22Rv1 (cell line): ENCODE results near the gene IMMP2L.
A peak's percentile ranks its signal among the peaks of the same experiment; 100 is the strongest.
"Not testable (repeated sequence)": the region's sequence is repeated elsewhere in the genome, so short reads cannot be mapped to it uniquely, and the experiment has no call there.

Source experiments
- H3K27ac ChIP-seq: fragments of 450-650 bp; 2 replicates; pipeline ENCODE4 v1.5.1; 2017
- CTCF ChIP-seq: fragments of 450-650 bp; IDR thresholded peaks from 2 replicates; pipeline ENCODE4 v1.5.1; 2017; ENCODE audit warnings: mild to moderate bottlenecking
- ZFX ChIP-seq: fragments of 450-650 bp; IDR thresholded peaks from 2 replicates; pipeline ENCODE4 v1.6.1; 2017; ENCODE audit warnings: antibody characterized with exemption, borderline replicate concordance

Gene IMMP2L

GRCh38 chr7:111593343-111593742 is 31.1 kb upstream of the IMMP2L start:
- H3K27ac ChIP-seq, result peak overlapping the region; percentile 51
- TF ChIP-seq ZFX (no peak), CTCF (no peak)

- no peak overlapping the region for H3K27ac ChIP-seq
Observed at GRCh38 chr7:111588065-111588433, 25.8 kb upstream of the IMMP2L start.

GRCh38 chr7:111587410-111588064 is 25.2 kb upstream of the IMMP2L start:
- no peak overlapping the region for H3K27ac ChIP-seq
- TF ChIP-seq ZFX (no peak), CTCF (no peak)

More at GRCh38 chr7:111588065-111588433, 25.8 kb upstream of the IMMP2L start:
- no peak for TF ChIP-seq CTCF
- TF ChIP-seq ZFX, result no peak

GRCh38 chr7:111586711-111587409 is 24.6 kb upstream of the IMMP2L start:
- no peak overlapping the region for H3K27ac ChIP-seq
- no peak for TF ChIP-seq ZFX

GRCh38 chr7:111581784-111582488 is 19.6 kb upstream of the IMMP2L start:
- not testable (repeated sequence) for H3K27ac ChIP-seq

GRCh38 chr7:111581207-111581606 is 18.9 kb upstream of the IMMP2L start:
- not testable (repeated sequence) for H3K27ac ChIP-seq

GRCh38 chr7:111578754-111579153 is 16.5 kb upstream of the IMMP2L start:
- TF ChIP-seq ZFX (no peak), CTCF (no peak)

GRCh38 chr7:111571720-111572119 is 9.4 kb upstream of the IMMP2L start:
- TF ChIP-seq ZFX (no peak), CTCF (no peak)
- no peak overlapping the region for H3K27ac ChIP-seq

More at GRCh38 chr7:111578754-111579153, 16.5 kb upstream of the IMMP2L start:
- no peak overlapping the region for H3K27ac ChIP-seq
